GM21825 (cell line): Measurements from ENCODE around the gene OR52I1.

Experiments
- ATAC-seq: cut with Tn5 transposase; IDR thresholded peaks from one replicate; pipeline ENCODE4 v1.9.1; 2021; ENCODE audit warnings: mild to moderate bottlenecking, moderate library complexity; ENCODE audit not compliant: unreplicated experiment

OR52I1 gene

GRCh38 chr11:4610258-4610935, 16.6 kb downstream of the OR52I1 start:
- ATAC-seq, result no peak

GRCh38 chr11:4611986-4612385, 18.1 kb downstream of the OR52I1 start:
- no peak for ATAC-seq

GRCh38 chr11:4615856-4616444, 22.1 kb downstream of the OR52I1 start:
- ATAC-seq, result no peak

- ATAC-seq, result no peak
Measured at GRCh38 chr11:4619514-4619913, 25.7 kb downstream of the OR52I1 start.

GRCh38 chr11:4626207-4627099, 32.6 kb downstream of the OR52I1 start:
- ATAC-seq, result no peak

- no peak for ATAC-seq
Measured at GRCh38 chr11:4636136-4636535, 42.3 kb downstream of the OR52I1 start.

- peak; percentile 97 for ATAC-seq
Measured at GRCh38 chr11:4636962-4637661, 43.3 kb downstream of the OR52I1 start, which contains the start of gene OR51D1. Gene OR51D1, plus strand, starts transcription at chr11:4637477. Its CDS starts 2,314 bp downstream, at chr11:4639791.

- no peak for ATAC-seq
Measured at GRCh38 chr11:4637662-4638047, 43.8 kb downstream of the OR52I1 start.

GRCh38 chr11:4639931-4640330, 46.1 kb downstream of the OR52I1 start:
- no peak for ATAC-seq

GRCh38 chr11:4641501-4641900, 47.7 kb downstream of the OR52I1 start:
- no peak for ATAC-seq

GRCh38 chr11:4642043-4642442, 48.2 kb downstream of the OR52I1 start:
- ATAC-seq, result no peak

GRCh38 chr11:4643076-4643475, 49.2 kb downstream of the OR52I1 start:
- ATAC-seq, result no peak

GRCh38 chr11:4643682-4644081, 49.8 kb downstream of the OR52I1 start, which contains the start of gene OR51E1:
Gene OR51E1, plus strand, starts transcription at chr11:4643982. Its CDS starts 8,545 bp downstream, at chr11:4652527.
- no peak for ATAC-seq

- ATAC-seq, result no peak
Measured at GRCh38 chr11:4644233-4644632, 50.4 kb downstream of the OR52I1 start.
